GM18951 (cell line): ENCODE data around the gene LCOR.
"Not testable (repeated sequence)": the region's sequence is repeated elsewhere in the genome, so short reads cannot be mapped to it uniquely, and the experiment has no call there.

Experiments used
- POLR2A ChIP-seq: IDR thresholded peaks from 4 replicates; pipeline ENCODE4 v1.6.1; 2011; ENCODE audit warnings: mild to moderate bottlenecking; ENCODE audit not compliant: insufficient read length, insufficient read depth; ENCODE audit errors: extremely low read depth
- in situ Hi-C: fragments of 300-500 bp; cut with MboI; formaldehyde crosslinking; loops from one replicate; pipeline ENCODE4 v1.12.0; 2022; ENCODE audit warnings: low sequenced_read_pairs, mixed read lengths, inconsistent platforms; ENCODE audit not compliant: unreplicated experiment

Gene LCOR

GRCh38 chr10:96831867-96832720, at the start of gene LCOR:
Gene LCOR (plus strand): TSS chr10:96832298. CDS start chr10:96949058, 116,760 bp downstream.
- in situ Hi-C loops = no loop called here

GRCh38 chr10:96784253-96784652, 47.8 kb upstream of the LCOR start:
- TF ChIP-seq POLR2A = no peak
- in situ Hi-C loops = no loop called here

More at GRCh38 chr10:96831867-96832720, at the start of gene LCOR:
- peak; percentile 81 for TF ChIP-seq POLR2A

GRCh38 chr10:96789571-96790108, 42.5 kb upstream of the LCOR start:
- in situ Hi-C loops = no loop called here
- TF ChIP-seq POLR2A = no peak

- in situ Hi-C loops = no loop called here
- TF ChIP-seq POLR2A = no peak
These were observed 40.2 kb upstream of the LCOR start for GRCh38 chr10:96791902-96792301.

- in situ Hi-C loops = no loop called here
- TF ChIP-seq POLR2A = no peak
These were observed 37.0 kb upstream of the LCOR start for GRCh38 chr10:96794836-96795733.

- in situ Hi-C loops = no loop called here
- no peak for TF ChIP-seq POLR2A
These were observed 34.6 kb upstream of the LCOR start for GRCh38 chr10:96797485-96797884.

- in situ Hi-C loops = no loop called here
These were observed 28.8 kb upstream of the LCOR start for GRCh38 chr10:96803288-96803664.

GRCh38 chr10:96814264-96814663, 17.8 kb upstream of the LCOR start:
- no peak for TF ChIP-seq POLR2A
- in situ Hi-C loops = no loop called here

More at GRCh38 chr10:96803288-96803664, 28.8 kb upstream of the LCOR start:
- no peak for TF ChIP-seq POLR2A

- in situ Hi-C loops = not testable (repeated sequence)
These were observed 13.1 kb upstream of the LCOR start for GRCh38 chr10:96818971-96819370.

- in situ Hi-C loops = loop anchor here (10.0 kb wide), 1 partner anchor 176 kb away; no protein-coding TSS in a partner anchor
- no peak for TF ChIP-seq POLR2A
These were observed 11.3 kb upstream of the LCOR start for GRCh38 chr10:96820765-96821164.

- no peak for TF ChIP-seq POLR2A
These were observed 5.7 kb upstream of the LCOR start for GRCh38 chr10:96826438-96826837.

GRCh38 chr10:96828609-96829008, 3.5 kb upstream of the LCOR start:
- in situ Hi-C loops = loop anchor here (10.0 kb wide), 1 partner anchor 184 kb away; no protein-coding TSS in a partner anchor
- TF ChIP-seq POLR2A = no peak

More at GRCh38 chr10:96826438-96826837, 5.7 kb upstream of the LCOR start:
- in situ Hi-C loops = loop anchor here (10.0 kb wide), 1 partner anchor 182 kb away; no protein-coding TSS in a partner anchor
